ENCODE results near the gene EVPLL.
"Not testable (repeated sequence)": the region's sequence is repeated elsewhere in the genome, so short reads cannot be mapped to it uniquely, and the experiment has no call there.

The EVPLL gene
- long read RNA-seq: 0 reads

DNA sequence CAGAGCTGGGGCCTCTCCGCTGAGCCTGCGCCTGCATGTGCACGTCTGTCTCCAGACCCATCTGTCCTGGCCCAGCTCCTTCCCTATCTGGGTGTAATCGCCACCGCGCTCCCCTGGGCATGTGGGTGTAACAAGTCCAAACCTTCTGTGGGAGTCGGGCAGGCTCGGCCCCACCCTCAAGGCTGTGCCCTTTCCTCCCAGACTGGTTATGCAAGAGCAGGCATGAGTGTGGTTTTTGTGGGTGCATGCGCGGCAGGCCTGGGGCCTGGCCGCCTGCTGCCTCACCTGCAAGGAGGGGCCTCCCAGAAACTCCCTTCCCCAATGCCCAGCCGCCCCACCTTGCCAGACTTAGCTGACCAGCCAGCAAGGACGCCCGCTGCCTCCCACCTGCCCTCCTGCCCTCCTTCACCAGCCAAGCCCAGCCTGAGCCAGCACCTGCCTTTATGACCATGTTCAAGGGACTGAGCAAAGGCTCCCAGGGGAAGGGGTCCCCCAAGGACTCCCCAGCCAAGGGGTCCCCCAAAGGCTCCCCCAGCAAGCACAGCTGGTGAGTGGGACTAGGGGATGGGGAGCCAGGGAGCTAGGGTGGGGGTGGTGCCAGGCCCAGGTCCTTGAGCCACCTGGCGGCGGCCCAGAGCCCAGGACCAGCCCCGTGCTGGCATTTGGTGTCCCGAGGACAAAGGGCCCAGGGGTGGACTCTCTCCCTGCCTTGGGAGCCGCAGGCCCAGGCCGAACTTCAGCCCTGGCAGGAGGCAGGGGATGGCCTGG, at the start of gene EVPLL:
TSS of gene EVPLL (plus strand) at position 342 of the 768 bp plus-strand sequence. CDS start 3,160 bp downstream, outside the sequence.
- TF ChIP-seq GABPA (IDR thresholded peaks at IDR 0.05; ENCODE audit: low read depth): no peak
- peak; percentile 76 for TF ChIP-seq POLR2AphosphoS5 (IDR thresholded peaks at IDR 0.05; ENCODE audit: low read depth)
- Histone ChIP-seq H3K27ac (replicated peaks) (no peak within 1 kb of the TSS), H3K4me3 (replicated peaks; ENCODE audit: insufficient read depth, low read length) (no peak within 1 kb of the TSS), H3K27me3 (ENCODE audit: insufficient read depth, poor library complexity, severe bottlenecking) (no peaks in the 10 kb centered on the region)
- peak; percentile 77 to 91 for DNase-seq (ENCODE audit: low read depth in 1 of 2, low spot score in 1 of 2)

DNA sequence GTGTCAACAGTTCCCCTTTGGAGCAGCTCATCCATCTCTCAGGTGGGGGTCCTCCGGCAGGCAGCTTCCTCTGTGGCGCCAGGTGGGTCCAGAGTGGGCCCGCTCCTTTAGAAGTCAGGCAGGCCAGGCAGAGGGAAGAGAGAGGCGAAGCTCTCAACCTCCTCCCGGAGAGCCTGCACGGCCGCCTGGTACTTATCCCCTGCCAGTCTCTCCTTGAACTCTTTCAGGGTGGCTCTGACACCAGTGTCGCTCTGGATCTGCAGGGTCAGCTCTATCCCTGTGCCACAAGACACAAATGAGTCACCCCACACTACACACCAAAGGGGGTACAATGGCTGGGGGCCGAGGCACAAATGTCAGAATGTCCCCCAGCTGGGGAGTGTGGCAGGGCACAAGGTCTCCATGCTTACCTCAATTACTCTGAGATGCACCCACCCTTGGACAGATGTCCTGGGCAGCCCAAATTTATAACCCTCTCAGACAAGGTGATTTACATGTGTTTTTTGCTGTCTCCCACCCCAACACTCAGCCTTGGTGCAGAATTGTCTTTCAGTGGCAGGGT, 48.9 kb upstream of the EVPLL start:
- no peak for DNase-seq (ENCODE audit: low read depth in 1 of 2, low spot score in 1 of 2)

DNA sequence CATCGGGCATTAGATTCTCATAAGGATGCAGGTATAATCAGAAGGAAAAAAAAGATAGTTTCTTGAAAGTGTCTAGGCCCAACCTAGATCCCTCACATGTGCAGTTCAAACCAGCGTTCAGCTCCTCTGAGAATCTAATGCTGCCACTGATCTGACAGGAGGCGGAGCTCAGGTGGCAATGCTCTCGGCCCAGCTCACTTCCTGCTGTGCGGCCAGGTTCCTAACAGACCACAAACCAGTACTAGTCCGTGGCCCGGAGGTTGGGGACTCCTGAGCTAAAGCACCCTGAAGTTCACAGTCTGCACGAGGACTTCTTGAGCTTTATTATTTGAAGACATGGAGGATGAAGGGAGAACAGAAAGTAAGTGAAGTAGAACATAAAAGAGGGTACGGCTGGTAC, 45.7 kb upstream of the EVPLL start:
- Histone ChIP-seq H3K27ac (replicated peaks) (no peak overlapping the region), H3K27me3 (ENCODE audit: insufficient read depth, poor library complexity, severe bottlenecking) (no peaks in the 10 kb centered on the region), H3K4me3 (replicated peaks; ENCODE audit: insufficient read depth, low read length) (no peak overlapping the region)
- TF ChIP-seq SPI1 (IDR thresholded peaks at IDR 0.05; ENCODE audit: borderline replicate concordance, low read depth) (no peak), GABPA (IDR thresholded peaks at IDR 0.05; ENCODE audit: low read depth) (no peak)
- TF ChIP-seq, protein P1, sequence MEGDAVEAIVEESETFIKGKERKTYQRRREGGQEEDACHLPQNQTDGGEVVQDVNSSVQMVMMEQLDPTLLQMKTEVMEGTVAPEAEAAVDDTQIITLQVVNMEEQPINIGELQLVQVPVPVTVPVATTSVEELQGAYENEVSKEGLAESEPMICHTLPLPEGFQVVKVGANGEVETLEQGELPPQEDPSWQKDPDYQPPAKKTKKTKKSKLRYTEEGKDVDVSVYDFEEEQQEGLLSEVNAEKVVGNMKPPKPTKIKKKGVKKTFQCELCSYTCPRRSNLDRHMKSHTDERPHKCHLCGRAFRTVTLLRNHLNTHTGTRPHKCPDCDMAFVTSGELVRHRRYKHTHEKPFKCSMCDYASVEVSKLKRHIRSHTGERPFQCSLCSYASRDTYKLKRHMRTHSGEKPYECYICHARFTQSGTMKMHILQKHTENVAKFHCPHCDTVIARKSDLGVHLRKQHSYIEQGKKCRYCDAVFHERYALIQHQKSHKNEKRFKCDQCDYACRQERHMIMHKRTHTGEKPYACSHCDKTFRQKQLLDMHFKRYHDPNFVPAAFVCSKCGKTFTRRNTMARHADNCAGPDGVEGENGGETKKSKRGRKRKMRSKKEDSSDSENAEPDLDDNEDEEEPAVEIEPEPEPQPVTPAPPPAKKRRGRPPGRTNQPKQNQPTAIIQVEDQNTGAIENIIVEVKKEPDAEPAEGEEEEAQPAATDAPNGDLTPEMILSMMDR (IDR thresholded peaks at IDR 0.05; ENCODE audit: insufficient read depth, low read length): no peak
- DNase-seq (ENCODE audit: low read depth in 1 of 2, low spot score in 1 of 2): no peak

More for the DNA sequence above, 48.9 kb upstream of the EVPLL start:
- Histone ChIP-seq H3K4me3 (replicated peaks; ENCODE audit: insufficient read depth, low read length) (no peak overlapping the region), H3K27me3 (ENCODE audit: insufficient read depth, poor library complexity, severe bottlenecking) (no peaks in the 10 kb centered on the region), H3K27ac (replicated peaks) (no peak overlapping the region)
- TF ChIP-seq, protein P1 (IDR thresholded peaks at IDR 0.05; ENCODE audit: insufficient read depth, low read length): no peak
- TF ChIP-seq GABPA (IDR thresholded peaks at IDR 0.05; ENCODE audit: low read depth) (no peak), SPI1 (IDR thresholded peaks at IDR 0.05; ENCODE audit: borderline replicate concordance, low read depth) (no peak), POLR2AphosphoS5 (IDR thresholded peaks at IDR 0.05; ENCODE audit: low read depth) (no peak)
- TF ChIP-seq, protein P2, sequence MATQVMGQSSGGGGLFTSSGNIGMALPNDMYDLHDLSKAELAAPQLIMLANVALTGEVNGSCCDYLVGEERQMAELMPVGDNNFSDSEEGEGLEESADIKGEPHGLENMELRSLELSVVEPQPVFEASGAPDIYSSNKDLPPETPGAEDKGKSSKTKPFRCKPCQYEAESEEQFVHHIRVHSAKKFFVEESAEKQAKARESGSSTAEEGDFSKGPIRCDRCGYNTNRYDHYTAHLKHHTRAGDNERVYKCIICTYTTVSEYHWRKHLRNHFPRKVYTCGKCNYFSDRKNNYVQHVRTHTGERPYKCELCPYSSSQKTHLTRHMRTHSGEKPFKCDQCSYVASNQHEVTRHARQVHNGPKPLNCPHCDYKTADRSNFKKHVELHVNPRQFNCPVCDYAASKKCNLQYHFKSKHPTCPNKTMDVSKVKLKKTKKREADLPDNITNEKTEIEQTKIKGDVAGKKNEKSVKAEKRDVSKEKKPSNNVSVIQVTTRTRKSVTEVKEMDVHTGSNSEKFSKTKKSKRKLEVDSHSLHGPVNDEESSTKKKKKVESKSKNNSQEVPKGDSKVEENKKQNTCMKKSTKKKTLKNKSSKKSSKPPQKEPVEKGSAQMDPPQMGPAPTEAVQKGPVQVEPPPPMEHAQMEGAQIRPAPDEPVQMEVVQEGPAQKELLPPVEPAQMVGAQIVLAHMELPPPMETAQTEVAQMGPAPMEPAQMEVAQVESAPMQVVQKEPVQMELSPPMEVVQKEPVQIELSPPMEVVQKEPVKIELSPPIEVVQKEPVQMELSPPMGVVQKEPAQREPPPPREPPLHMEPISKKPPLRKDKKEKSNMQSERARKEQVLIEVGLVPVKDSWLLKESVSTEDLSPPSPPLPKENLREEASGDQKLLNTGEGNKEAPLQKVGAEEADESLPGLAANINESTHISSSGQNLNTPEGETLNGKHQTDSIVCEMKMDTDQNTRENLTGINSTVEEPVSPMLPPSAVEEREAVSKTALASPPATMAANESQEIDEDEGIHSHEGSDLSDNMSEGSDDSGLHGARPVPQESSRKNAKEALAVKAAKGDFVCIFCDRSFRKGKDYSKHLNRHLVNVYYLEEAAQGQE (IDR thresholded peaks at IDR 0.05; ENCODE audit: insufficient replicate concordance, low read depth): no peak

DNA sequence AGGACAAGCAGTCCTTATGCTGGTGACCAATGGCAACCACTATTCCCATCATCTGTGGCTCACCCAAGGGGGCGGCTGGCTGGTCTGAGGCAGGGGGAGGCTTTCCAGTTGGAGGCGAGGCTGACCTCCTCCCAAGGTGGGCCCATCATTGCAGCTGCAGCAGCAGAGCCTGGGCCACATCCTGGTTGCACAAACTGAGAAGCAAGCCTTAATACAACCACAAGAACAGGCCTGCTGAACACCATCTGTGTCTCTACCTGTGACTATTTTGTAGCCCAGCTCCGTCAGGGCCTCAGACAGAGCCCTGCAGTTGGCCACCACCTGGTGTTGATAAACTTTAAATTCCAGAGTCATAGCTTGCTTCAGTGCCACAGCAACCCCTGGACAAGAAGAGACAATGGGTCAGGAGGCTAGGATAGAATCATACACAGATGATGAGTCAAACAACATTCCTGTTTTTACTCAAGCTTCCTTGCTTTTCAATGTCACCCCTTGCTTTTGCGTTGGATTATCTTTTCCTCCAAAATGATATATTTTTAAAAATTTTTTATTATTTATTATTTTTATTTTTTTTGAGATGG, 44.6 kb upstream of the EVPLL start:
- no peak overlapping the region for H3K27ac ChIP-seq (replicated peaks)
- H3K27me3 ChIP-seq (ENCODE audit: insufficient read depth, poor library complexity, severe bottlenecking): no peaks in the 10 kb centered on the region
- DNase-seq (ENCODE audit: low read depth in 1 of 2, low spot score in 1 of 2): no peak
- TF ChIP-seq GABPA (IDR thresholded peaks at IDR 0.05; ENCODE audit: low read depth) (no peak), SPI1 (IDR thresholded peaks at IDR 0.05; ENCODE audit: borderline replicate concordance, low read depth) (no peak), POLR2AphosphoS5 (IDR thresholded peaks at IDR 0.05; ENCODE audit: low read depth) (no peak)
- TF ChIP-seq, protein P1 (IDR thresholded peaks at IDR 0.05; ENCODE audit: insufficient read depth, low read length): no peak
- TF ChIP-seq, protein P2 (IDR thresholded peaks at IDR 0.05; ENCODE audit: insufficient replicate concordance, low read depth): no peak
- H3K4me3 ChIP-seq (replicated peaks; ENCODE audit: insufficient read depth, low read length): no peak overlapping the region

DNA sequence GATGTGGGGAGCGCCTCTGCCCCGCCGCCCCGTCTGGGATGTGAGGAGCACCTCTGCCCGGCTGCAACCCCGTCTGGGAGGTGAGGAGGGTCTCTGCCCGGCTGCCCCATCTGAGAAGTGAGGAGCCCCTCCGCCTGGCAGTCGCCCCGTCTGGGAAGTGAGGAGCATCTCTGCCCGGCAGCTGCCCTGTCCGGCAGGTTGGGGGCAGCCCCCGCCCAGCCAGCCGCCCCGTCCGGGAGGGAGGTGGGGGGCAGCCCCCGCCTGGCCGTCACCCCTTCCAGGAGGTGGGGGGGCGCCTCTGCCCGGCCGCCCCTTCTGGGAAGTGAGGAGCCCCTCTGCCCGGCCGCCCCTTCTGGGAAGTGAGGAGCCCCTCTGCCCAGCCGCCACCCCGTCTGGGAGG, 39.4 kb upstream of the EVPLL start:
- not testable (repeated sequence) for H3K27me3 ChIP-seq (ENCODE audit: insufficient read depth, poor library complexity, severe bottlenecking); DNase-seq (ENCODE audit: low read depth in 1 of 2, low spot score in 1 of 2); H3K27ac ChIP-seq (replicated peaks); H3K4me3 ChIP-seq (replicated peaks; ENCODE audit: insufficient read depth, low read length)

Measured in HL-60 (cell line).